HL-60 (cell line): ENCODE results near the gene AKAP6.

Experiments
- DNase-seq, 2 experiments: peaks; one replicate each; pipeline ENCODE4 v3.0.0-alpha.2; 2010 to 2020; ENCODE audit warnings: low read depth in 1 of 2, low spot score in 1 of 2
- H3K27ac ChIP-seq: fragments of 250-450 bp; sonication (Bioruptor Pico); replicated peaks from 2 replicates; pipeline ENCODE4 v1.5.1; 2020; ENCODE audit warnings: mild to moderate bottlenecking, moderate library complexity
- H3K27me3 ChIP-seq: fragments of 250-450 bp; sonication (Bioruptor Pico); 2 replicates; pipeline ENCODE4 v1.5.1; 2021; ENCODE audit warnings: mild to moderate bottlenecking, moderate library complexity; ENCODE audit not compliant: insufficient read depth, poor library complexity, severe bottlenecking
- H3K4me3 ChIP-seq: replicated peaks from 2 replicates; pipeline ENCODE4 v1.5.1; 2011; ENCODE audit warnings: mild to moderate bottlenecking, control low read depth, low read length; ENCODE audit not compliant: insufficient read depth
- CTCF ChIP-seq: IDR thresholded peaks from one replicate; pipeline ENCODE4 v1.5.1; 2011; ENCODE audit warnings: low read length, control low read depth, inconsistent platforms; ENCODE audit not compliant: insufficient read depth
- GABPA ChIP-seq: IDR thresholded peaks from 2 replicates; pipeline ENCODE4 v1.6.1; 2012; ENCODE audit warnings: low read depth
- POLR2AphosphoS5 ChIP-seq: IDR thresholded peaks from 2 replicates; pipeline ENCODE4 v1.6.1; 2012; ENCODE audit warnings: low read depth
- REST ChIP-seq: IDR thresholded peaks from 2 replicates; pipeline ENCODE4 v1.6.1; 2012; ENCODE audit warnings: low read depth; ENCODE audit not compliant: insufficient replicate concordance
- SPI1 ChIP-seq: IDR thresholded peaks from 2 replicates; pipeline ENCODE4 v1.6.1; 2012; ENCODE audit warnings: low read depth, mild to moderate bottlenecking, borderline replicate concordance

AKAP6 gene

GRCh38 chr14:32606301-32606700 is 277.2 kb downstream of the AKAP6 start:
- no peaks in the 10 kb centered on the region for H3K27me3 ChIP-seq
- TF ChIP-seq CTCF (no peak), SPI1 (no peak), REST (no peak), POLR2AphosphoS5 (no peak), GABPA (no peak)
- no peak overlapping the region for H3K27ac ChIP-seq
- no peak overlapping the region for H3K4me3 ChIP-seq
- no peak for DNase-seq

GRCh38 chr14:32607399-32607798 is 278.3 kb downstream of the AKAP6 start:
- no peak for TF ChIP-seq REST
- no peak overlapping the region for H3K27ac ChIP-seq
- no peak for DNase-seq

GRCh38 chr14:32608857-32609256 is 279.8 kb downstream of the AKAP6 start:
- Histone ChIP-seq H3K27me3 (no peaks in the 10 kb centered on the region), H3K4me3 (no peak overlapping the region), H3K27ac (no peak overlapping the region)
- TF ChIP-seq CTCF (no peak), SPI1 (no peak)
- DNase-seq: no peak

More at GRCh38 chr14:32607399-32607798, 278.3 kb downstream of the AKAP6 start:
- Histone ChIP-seq H3K27me3 (no peaks in the 10 kb centered on the region), H3K4me3 (no peak overlapping the region)

- TF ChIP-seq REST: no peak
- no peak for TF ChIP-seq CTCF
- TF ChIP-seq POLR2AphosphoS5: no peak
- TF ChIP-seq SPI1: no peak
- no peak for TF ChIP-seq GABPA
- H3K4me3 ChIP-seq: no peak overlapping the region
- no peak for DNase-seq
- no peak overlapping the region for H3K27ac ChIP-seq
- H3K27me3 ChIP-seq: no peaks in the 10 kb centered on the region
These were observed 280.3 kb downstream of the AKAP6 start for GRCh38 chr14:32609388-32609787.
